ENCODE measurements around the gene SIRPG.
"Not testable (repeated sequence)": the region's sequence is repeated elsewhere in the genome, so short reads cannot be mapped to it uniquely, and the experiment has no call there.

SIRPG gene

DNA sequence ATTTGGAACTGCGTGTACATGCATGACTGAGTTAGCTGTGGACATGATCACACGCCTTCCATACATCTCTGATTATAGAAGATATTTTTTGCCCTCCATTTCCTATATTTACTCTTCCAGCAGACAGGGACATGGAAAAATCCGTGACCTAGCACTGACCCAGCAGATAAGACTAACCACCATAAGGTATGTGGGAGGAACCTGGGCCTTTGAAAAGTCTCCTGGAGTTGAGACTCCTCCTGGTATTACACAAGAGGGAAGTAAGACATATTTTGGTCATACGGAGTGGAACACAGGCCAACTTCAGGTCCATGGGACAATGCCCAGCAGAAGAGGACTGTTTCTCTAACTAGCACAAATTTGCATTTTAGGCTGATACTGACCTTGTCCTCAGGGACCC lies 24.0 kb downstream of the SIRPG start:
- DNase-seq, result no peak

DNA sequence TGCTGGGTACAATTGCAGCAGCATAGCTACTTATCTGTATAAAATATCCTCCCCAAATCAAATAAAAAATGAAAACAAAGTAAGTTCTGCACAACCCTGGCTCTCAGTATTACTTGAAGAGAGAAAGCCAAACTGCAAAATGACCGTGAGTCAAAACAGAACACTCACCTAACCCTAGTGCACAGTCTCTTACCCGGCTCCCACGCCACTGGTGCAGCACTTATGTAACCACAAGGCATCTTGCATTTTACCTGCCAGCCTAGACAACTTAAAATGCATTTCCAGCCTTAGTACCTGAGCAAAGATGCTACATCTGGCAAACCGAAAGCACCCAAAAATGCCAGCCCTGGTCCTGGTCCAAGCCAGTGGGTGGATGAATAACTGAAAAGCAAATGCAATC lies 25.4 kb downstream of the SIRPG start:
- no peak for DNase-seq

DNA sequence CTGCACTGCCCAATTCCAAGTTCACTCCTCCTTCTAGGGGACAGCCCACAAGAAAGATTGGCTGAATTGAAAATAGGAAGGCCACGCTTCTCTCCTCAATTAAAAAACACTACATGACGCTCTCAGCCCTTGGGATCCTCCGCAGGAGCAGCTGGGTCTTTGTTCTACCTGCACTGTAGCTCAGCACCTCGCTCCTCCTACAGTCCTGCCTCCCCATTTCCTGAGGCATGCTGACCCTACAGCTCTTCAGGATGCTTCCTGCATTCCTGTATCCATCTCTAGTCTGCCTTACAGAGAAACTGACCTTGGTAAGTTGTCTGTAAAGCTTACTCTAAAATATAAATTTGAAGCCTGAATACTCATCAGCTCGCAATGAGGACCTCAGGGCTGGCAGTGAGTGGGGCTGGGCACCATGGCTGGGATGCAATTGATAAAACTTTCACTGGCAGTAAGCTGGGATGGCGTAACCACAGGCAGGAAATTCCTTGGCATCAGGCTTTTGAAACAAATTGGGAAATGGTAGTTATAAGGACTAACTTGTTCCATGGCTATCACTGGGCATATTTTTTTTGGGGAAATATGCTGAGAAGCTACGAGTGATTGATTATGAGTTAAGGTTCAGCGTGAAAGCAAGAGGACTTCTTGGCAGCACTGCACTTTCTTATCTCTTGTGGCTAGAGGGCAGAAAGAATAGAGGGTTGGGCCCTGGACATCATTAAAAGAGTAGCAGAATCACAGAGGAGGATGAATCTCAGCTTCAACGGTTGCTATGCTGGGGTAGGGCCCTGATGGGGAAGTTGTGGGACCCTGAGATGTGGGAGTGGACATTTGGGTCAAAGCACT lies 26.0 kb downstream of the SIRPG start:
- no peak for DNase-seq

DNA sequence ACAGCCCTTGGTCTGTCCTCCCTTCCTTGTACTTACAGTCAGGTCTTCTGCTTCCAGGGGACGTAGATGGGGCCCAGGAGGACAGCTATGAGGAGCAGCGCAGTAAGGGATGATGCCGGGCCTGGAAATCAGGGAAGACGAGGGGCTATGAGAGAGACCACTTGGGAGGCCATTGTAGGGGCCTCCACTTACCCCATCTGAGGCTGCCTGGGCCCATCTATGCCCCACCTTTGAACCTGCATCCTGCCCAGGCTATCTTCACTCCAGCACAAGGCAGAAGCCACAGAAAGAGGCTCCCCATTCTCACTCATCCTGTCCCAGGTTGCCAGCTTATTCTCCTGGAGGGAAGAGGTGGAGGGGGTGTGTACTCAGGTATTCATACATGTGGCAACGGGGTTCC lies 27.4 kb downstream of the SIRPG start:
- DNase-seq, result no peak

DNA sequence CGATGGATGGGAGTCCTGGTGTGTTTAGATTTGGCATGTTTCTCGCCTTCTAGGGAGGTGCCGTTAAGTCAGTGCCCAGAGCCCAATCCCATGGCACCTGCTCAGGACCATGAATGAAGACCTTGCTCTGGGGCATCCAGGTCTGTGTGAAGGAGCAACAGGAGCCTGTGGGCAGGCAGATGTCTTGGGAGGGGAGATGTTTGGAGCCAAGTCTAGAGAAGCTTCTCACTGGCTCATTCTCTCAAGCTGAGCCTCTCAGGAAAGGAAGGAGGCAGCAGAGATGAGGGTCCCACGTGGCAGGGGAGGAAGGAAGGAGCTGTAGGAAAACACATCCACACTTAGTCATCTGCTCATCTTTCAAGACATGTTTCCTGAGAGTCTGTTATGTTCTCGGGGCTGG lies 28.3 kb downstream of the SIRPG start:
- DNase-seq, result no peak

DNA sequence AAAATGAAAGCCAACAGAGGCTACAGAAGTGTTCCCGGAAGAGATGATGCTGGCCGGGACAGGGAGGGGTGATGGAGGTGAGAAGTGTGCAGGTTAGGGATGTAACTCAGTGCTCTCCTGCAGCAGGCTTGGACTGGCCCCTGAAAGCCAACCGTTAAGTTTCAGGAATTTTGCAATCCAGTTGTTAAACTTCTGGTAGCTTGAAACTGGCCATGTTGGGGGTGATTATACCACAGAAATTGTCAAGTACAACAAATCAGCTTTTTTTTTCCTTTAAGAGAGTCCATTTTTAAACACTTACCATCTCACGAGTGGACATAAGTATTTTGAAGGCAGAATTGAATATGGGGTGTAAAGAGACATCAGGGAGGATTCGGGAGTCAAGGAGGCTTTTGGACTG lies 29.0 kb downstream of the SIRPG start:
- no peak for DNase-seq

DNA sequence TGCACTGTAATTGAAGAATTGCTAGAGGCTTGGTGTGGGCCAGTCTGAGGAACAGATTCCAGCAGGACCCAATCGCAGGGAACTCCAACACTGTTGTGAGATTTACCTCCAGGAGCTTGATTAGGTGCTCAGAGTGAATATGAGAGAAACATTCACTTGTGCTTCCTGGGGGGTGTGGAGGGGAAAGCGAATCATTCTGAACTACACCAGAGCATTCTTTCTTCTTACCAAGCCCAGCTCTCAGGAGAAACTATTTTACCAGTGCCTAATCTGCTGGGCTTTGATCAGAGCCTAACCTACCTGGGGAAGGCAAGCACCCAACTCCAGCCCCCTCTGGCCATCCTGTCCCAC lies 30.4 kb downstream of the SIRPG start:
- no peak for DNase-seq

DNA sequence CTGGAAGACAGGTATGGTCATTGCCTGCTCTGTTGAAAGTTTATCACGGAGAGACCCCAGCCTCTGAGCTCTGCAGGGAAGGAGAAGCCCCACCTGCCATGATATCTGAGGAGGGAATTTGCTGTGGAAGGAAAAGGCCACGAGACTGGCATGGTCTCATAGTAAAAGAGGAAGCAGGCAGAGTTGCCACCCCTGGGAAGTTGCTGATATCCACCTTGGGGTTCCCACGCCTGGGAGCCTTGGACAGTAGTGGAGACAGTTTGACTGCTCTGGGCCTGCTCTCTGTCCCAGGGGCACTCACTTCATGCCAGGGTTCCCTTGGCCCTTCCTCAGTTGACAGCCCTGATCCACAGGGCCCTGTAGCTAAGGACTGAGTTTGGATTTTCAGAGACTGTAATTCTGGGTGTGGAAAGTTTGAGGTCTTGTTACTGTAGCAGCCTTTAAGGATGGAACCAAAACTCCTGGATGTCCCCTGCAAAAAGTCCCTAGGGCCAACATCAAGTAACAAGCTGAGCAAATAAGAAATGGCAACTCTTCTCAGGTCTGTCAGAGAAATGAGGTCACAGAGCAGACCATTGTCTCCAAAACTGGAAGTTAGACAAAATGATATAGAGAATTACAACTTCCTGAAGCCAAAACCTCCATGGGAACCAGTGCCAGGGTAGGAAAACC lies 30.9 kb downstream of the SIRPG start:
- no peak for DNase-seq

DNA sequence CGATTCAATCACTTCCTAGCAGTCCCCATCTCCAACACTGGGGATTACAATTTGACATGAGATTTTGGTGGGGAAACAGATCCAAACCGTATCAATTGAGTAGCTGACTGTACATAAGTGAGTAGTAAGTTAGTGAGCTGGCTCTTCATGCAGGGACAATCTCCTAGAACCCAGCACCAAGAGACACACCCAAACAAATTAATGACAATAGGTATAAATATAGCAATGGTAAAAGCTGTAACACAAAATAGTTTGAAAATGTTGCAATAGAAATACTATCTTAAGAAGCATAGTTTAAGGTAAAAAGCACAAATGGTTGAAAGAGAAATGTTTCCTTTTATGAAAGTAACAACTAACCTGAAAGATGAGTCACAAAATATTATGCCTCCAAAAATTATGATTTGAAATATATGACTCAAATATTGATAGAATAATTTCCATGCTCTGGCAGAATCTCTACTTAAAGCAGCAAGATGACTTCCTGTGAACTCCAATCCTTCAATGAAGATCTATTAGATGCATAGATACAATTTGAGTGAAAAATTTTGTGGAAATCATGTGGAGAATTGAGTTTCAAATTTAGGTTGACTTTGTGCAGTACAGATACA lies 32.4 kb downstream of the SIRPG start:
- DNase-seq, result no peak

DNA sequence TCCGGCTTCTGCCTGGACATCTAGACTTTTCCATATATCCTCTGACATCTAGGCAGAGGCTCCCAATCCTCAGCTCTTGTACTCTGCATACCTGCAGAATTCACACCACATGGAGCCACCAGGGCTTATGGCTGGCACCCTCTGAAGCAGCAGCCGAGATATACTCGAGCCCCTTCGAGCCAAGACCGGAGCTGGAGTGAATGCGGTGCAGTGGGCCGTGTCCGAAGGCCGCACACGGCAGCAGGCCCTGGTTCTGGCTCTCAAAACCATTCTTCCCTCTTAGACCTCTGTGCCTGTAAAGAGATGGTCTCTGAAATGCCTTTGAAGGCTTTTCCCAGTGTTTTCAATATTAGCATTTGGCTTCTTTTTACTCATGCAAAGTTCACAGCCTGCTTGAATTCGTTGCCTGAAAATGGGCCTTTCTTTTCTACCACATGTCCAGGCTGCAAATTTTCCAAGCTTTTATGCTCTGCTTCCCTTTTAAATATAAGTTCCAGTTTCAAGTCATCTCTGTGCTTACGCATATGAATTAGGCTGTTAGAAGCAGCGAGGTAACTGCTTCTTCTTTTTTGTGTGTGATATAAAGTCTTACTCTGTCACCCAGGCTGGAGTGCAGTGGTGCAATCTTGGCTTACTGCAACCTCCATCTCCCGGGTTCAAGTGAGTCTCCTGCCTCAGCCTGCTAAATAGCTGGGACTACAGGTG lies 33.9 kb downstream of the SIRPG start:
- no peak for DNase-seq

DNA sequence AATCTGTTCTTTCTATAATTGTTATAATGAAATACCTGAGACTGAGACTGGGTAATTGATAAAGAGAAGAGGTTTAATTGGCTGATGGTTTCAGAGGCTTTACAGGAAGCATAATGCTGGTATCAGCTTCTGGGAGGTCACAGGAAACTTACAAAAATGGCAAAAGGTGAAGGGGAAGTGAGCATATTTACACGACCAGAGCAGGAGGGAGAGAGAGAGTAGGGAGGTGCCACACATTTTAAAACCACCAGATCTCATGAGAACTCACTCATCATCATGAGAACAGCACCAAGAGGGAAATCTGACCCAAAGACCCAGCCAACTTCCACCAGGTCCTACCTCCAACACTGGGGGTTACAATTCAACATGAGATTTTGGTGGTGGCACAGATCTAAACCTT lies 35.1 kb downstream of the SIRPG start:
- no peak for DNase-seq

DNA sequence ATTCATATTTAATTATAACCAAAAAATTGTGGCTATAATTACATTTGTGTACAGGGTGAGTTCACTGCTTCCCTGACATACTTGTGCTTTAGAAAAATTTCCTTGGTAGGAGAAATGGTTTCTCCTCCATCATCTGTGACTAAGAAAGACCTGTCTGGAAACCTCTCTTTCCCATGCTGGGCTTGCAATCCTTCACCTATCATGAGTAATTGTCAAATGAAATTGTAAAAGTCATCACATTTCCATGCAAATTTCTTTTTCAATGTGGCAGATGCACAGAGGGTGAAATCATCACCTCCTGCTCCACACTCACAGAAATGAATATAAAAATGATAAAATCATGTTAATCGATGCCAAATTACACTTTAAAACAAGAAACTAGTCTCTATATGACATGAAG lies 36.3 kb downstream of the SIRPG start:
- DNase-seq, result no peak

DNA sequence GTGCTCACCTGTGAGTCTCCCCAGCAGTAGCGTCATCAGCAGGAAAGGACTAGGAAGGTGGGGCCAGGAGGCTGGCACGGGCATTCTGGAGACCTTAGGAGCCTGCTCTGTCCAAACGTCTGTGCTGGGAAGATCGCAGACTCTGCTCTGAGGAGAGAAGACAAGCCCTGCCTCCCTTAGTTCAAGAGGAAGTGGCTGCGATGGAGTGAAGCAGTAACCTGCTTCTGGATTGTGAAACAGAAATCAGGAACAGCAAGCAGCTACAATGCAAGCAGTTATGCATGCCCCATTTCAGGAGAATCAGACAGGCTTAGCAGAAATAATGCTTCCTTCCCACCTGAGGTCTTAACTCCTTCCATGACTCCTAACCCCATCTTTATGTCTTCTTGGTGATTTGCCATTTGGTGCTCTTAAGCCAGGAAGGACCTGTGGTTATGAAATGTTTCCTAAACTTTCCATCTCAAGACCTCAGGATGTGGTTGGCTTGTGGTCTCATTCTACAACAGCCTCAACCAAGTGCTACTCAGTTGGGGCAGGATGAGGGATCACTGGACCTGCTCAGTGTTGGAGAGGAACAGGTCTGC lies 37.6 kb downstream of the SIRPG start, which contains the start of gene SIRPB1:
Gene SIRPB1 (minus strand): TSS at position 149 of the 584 bp plus-strand sequence. CDS start 65 bp downstream, at position 84.
- DNase-seq, result no peak

DNA sequence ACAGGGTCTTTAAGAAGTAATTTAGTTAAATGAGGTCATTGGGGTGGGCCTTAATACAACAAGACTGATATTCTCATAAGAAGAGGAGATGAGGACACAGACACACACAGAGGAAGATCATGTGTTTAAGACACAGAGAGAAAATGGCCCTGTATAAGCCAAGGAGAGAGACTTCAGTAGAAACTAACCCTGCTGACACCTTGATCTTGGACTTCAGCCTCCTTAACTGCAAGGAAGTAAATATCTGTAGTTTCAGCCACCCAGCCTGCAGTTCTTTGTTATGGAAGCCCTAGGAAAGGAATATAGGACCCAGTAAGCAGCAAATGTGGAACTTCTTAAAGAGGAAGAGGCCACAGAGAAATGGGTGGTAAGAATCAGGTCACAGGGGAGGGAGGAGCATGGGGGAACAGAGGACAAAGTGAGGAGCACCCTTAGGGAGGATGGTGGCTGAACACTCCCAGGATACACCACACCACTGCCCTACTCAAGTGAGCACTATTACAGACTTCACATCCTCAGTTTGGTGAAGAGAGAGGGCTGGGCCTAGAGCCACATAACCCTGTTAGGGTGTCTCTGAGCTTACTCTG lies 38.5 kb downstream of the SIRPG start:
- DNase-seq, result no peak

DNA sequence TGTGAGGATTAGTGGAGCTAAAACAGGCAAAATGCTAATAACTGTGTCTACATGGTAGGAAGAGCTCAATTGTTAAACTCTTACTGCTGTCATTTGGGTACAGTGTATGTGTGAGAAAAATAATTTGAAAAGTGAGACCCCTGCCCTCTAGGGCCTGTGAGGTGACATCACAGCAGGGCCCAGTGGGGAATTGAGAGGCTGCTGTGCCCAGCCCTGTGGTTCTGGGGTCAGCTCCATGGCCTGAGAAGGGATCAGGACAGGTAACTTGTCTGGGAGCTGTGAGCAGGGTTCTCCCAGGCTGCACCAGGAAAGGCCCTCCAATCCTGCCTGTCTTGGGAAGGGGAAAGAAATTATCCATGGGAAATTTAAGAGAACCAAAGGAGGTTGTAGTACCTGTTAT lies 39.1 kb downstream of the SIRPG start:
- no peak for DNase-seq

DNA sequence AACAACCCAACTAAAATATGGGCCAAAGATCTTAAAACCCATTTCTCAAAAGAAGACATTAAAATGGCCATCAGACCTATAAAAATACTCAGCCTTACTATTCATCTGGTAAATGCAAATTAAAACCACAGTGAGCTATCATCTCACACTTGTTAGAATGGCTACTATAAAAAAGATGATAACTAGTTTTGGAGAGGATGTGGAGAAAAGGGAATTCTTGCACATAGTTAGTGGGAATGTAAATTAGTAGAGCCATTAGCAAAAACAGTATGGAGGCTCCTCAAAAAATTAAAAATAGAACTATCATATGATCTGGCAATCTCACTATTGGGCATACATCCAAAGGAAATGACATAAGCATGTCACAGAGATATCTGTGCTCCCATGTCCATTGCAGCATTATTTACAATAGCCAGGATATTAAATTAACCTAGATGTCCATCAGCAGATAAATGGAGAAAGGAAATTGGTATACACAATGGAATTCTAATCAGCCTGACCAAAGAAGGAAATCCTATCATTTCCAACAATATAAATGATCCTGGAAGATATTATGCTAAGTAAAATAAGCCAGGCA lies 40.6 kb downstream of the SIRPG start:
- DNase-seq, result no peak

DNA sequence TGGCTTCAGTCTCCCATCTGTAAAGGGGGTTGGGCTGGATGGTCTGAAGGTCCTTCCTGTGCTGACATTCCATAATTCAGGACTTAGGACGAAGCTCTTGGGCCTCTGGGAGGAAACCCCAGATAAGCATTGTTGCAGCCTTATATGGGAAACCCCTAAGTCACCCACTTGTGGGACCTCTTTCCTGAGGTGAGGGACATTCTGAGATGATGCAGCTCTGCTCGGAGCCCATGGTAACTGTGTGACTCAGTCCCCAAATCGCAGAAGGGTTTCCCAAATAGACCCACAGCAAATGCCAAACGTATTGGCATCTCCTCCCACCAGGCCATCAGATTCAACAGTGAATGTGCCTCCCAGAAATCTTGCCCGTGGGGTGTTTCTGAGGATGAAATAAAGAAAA lies 47.2 kb downstream of the SIRPG start:
- not testable (repeated sequence) for DNase-seq

DNA sequence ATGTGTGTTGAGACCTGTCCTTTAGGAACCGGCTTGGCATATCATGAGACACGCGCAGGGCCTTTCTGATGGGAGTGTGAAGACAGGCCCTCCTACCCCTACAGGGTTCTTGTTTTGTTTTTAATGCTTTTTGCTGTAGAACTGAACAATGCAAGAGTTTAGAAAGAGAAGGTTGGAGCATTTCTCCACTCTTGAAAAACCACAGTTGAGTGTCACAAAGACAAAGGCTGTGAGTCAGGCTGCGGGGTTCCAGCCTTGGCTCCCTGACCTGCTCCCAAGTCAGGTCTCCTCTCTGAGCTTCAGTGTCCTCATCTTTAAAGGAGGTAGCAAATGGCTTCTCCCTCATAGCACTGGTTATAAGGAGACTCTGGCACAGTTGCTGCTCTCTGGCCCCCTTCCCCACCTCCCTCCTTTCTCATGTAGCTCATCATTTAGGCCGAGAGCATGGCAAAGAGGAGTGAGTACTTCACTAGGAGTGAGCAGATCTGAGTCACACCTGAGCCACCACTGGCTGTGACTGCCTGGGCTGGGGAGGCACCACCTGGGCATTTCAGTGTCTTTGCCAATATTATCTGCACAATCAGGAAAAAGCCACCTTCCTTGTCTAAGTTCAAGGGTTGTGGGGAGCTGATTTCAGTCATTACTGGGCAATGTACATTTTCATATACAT lies 48.8 kb downstream of the SIRPG start:
- DNase-seq, result not testable (repeated sequence)

DNA sequence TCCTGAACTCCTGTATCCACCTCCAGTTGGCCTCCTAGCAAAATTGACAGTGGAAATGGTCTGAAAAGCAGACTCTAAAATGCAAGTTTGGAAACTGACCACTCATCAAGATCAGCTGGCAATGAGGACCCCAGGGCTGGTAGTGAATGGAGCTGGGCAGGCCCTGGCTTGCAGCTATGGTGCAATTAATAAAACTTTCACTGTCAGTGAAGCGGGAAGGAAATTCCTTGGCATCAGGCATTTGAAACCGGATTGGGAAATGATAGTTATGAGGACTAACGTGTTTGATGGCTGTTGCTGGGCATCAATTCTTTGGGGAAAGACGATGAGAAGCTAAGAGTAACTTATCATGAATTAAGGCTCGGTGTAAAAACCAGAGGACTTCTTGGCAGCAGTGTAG lies 56.8 kb downstream of the SIRPG start:
- no peak for DNase-seq

DNA sequence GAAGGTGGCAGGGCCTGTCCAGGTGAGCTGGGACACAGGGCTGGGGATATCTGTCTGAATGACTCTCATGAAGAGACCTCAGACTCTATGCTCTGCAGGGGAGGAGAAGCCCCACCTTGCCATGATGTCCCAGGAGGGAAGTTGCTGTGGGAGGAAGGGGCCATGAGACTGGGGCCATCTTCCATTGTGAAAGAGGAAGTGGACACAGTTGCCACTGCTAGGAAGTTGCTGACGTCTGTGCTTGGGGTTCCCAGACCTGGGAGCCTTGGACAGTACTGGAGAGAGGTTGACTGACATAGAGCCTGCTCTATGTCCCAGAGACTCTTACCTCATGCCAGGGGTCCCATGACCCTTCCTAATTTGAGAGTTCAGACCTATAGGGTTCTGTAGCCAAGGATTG lies 62.2 kb downstream of the SIRPG start:
- DNase-seq, result no peak

DNA sequence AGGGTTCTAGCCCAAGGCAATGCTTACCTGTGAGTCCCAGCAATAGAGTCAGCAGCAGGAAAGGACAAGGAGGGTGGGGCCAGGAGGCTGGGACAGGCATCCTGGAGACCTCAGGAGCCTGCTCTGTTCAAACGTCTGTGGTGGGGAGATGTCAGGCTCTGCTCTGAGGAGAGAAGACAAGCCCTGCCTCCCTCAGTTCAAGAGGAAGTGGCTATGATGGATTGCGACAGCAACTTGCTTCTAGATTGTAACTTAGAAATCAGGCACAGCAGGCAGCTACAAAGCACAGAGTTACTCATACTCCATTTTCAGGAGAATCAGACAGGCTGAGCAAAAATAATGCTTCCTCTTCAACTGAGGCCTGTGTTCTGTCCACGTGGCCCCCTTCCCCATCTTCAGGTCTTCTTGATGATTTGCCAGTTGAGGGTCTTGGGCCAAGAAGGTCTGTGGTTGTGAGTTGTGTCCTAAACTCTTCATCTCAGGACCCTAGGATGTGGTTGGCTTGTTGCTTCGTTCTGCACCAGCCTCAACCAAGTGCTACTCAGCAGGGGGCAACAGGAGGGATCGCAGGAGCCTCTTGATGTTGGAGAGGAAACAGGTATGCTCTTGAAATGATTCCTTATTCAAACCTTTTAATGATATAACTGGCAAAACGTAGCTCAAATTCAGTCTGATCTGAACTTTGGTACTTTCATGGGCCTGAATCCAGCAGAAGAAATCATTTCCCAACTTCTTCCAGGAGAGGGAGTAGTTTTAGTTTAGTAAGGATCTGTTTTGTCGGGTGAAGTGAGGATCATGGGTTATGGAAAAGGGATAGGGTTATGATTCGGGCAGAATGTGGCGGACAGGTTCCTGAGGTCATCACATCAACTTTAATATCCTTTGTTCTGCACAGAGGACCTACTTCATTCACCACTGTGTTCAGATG lies 68.8 kb downstream of the SIRPG start:
- no peak for DNase-seq
